Measurements from ENCODE around the gene NTRK2.

Gene NTRK2

GRCh38 chr9:84673806-84674205 is 4.3 kb downstream of the NTRK2 start:
- TF ChIP-seq CTBP1 (IDR thresholded peaks at IDR 0.05; ENCODE audit: borderline replicate concordance) = no peak
- no peak for TF ChIP-seq FOXM1 (IDR thresholded peaks at IDR 0.05; ENCODE audit: borderline replicate concordance)
- no peak for TF ChIP-seq ELF4 (IDR thresholded peaks at IDR 0.05)
- no peak for TF ChIP-seq NFRKB (IDR thresholded peaks at IDR 0.05)
- TF ChIP-seq FOXK2 (IDR thresholded peaks at IDR 0.05) = no peak
- no peak for TF ChIP-seq LEF1 (IDR thresholded peaks at IDR 0.05; ENCODE audit: borderline replicate concordance)
- ChIA-PET CTCF (no interaction called here), POLR2A (no interaction called here)
- DNase-seq (ENCODE audit: extremely low spot score) = no peak

GRCh38 chr9:84677080-84677479 is 7.6 kb downstream of the NTRK2 start:
- no peak for TF ChIP-seq ELF4 (IDR thresholded peaks at IDR 0.05)
- no peak for TF ChIP-seq SUZ12 (IDR thresholded peaks at IDR 0.05)
- TF ChIP-seq NFRKB (IDR thresholded peaks at IDR 0.05) = no peak
- TF ChIP-seq FOXK2 (IDR thresholded peaks at IDR 0.05) = no peak
- no peak for TF ChIP-seq FOXM1 (IDR thresholded peaks at IDR 0.05; ENCODE audit: borderline replicate concordance)
- no peak for TF ChIP-seq CTBP1 (IDR thresholded peaks at IDR 0.05; ENCODE audit: borderline replicate concordance)
- no peak for TF ChIP-seq L3MBTL2 (conservative IDR thresholded peaks at IDR 0.05)
- no peak for DNase-seq (ENCODE audit: extremely low spot score)
- ChIA-PET CTCF (no interaction called here), POLR2A (no interaction called here)

GRCh38 chr9:84679571-84679970 is 10.0 kb downstream of the NTRK2 start:
- ChIA-PET CTCF (no interaction called here), POLR2A (no interaction called here)
- no peak for DNase-seq (ENCODE audit: extremely low spot score)
- TF ChIP-seq ZNF384 (IDR thresholded peaks at IDR 0.05) = no peak
- no peak for TF ChIP-seq FOXA1 (IDR thresholded peaks at IDR 0.05)
- no peak for TF ChIP-seq LEF1 (IDR thresholded peaks at IDR 0.05; ENCODE audit: borderline replicate concordance)

- CTCF ChIA-PET = interaction anchor here (1.1 kb wide), 1 partner anchor 16 kb away, joined by 3 read pairs; no protein-coding TSS in a partner anchor
- no peak for DNase-seq (ENCODE audit: extremely low spot score)
- POLR2A ChIA-PET = no interaction called here
- TF ChIP-seq CTBP1 (IDR thresholded peaks at IDR 0.05; ENCODE audit: borderline replicate concordance) (no peak), PKNOX1 (IDR thresholded peaks at IDR 0.05) (no peak), HDGF (IDR thresholded peaks at IDR 0.05; ENCODE audit: borderline replicate concordance) (no peak), TARDBP (IDR thresholded peaks at IDR 0.05) (no peak), SP1 (IDR thresholded peaks at IDR 0.05) (no peak), LEF1 (IDR thresholded peaks at IDR 0.05; ENCODE audit: borderline replicate concordance) (no peak), FOXA1 (IDR thresholded peaks at IDR 0.05) (no peak), ELF4 (IDR thresholded peaks at IDR 0.05) (no peak), ZNF384 (IDR thresholded peaks at IDR 0.05) (no peak), FOXK2 (IDR thresholded peaks at IDR 0.05) (no peak), FOXM1 (IDR thresholded peaks at IDR 0.05; ENCODE audit: borderline replicate concordance) (no peak), BHLHE40 (IDR thresholded peaks at IDR 0.05; ENCODE audit: borderline replicate concordance) (no peak), ARNT (IDR thresholded peaks at IDR 0.05) (no peak), L3MBTL2 (conservative IDR thresholded peaks at IDR 0.05) (no peak)
Measured at GRCh38 chr9:84681516-84682285, 12.2 kb downstream of the NTRK2 start.

GRCh38 chr9:84686068-84686467 is 16.5 kb downstream of the NTRK2 start:
- TF ChIP-seq FOXM1 (IDR thresholded peaks at IDR 0.05; ENCODE audit: borderline replicate concordance) (no peak), FOXA1 (IDR thresholded peaks at IDR 0.05) (no peak), ZNF384 (IDR thresholded peaks at IDR 0.05) (no peak), LEF1 (IDR thresholded peaks at IDR 0.05; ENCODE audit: borderline replicate concordance) (no peak), SP1 (IDR thresholded peaks at IDR 0.05) (no peak), L3MBTL2 (conservative IDR thresholded peaks at IDR 0.05) (no peak), CTBP1 (IDR thresholded peaks at IDR 0.05; ENCODE audit: borderline replicate concordance) (no peak), TARDBP (IDR thresholded peaks at IDR 0.05) (no peak), FOXK2 (IDR thresholded peaks at IDR 0.05) (no peak), NFRKB (IDR thresholded peaks at IDR 0.05) (no peak), ARNT (IDR thresholded peaks at IDR 0.05) (no peak), BHLHE40 (IDR thresholded peaks at IDR 0.05; ENCODE audit: borderline replicate concordance) (no peak), SUZ12 (IDR thresholded peaks at IDR 0.05) (no peak), ELF4 (IDR thresholded peaks at IDR 0.05) (no peak), PKNOX1 (IDR thresholded peaks at IDR 0.05) (no peak), HDGF (IDR thresholded peaks at IDR 0.05; ENCODE audit: borderline replicate concordance) (no peak)
- DNase-seq (ENCODE audit: extremely low spot score) = no peak
- POLR2A ChIA-PET = no interaction called here
- CTCF ChIA-PET = no interaction called here

- ChIA-PET CTCF (no interaction called here), POLR2A (no interaction called here)
- DNase-seq (ENCODE audit: extremely low spot score) = no peak
- TF ChIP-seq CTBP1 (IDR thresholded peaks at IDR 0.05; ENCODE audit: borderline replicate concordance) (no peak), HDGF (IDR thresholded peaks at IDR 0.05; ENCODE audit: borderline replicate concordance) (no peak), PKNOX1 (IDR thresholded peaks at IDR 0.05) (no peak), FOXK2 (IDR thresholded peaks at IDR 0.05) (no peak)
Measured at GRCh38 chr9:84688956-84689355, 19.4 kb downstream of the NTRK2 start.

GRCh38 chr9:84691634-84692033 is 22.1 kb downstream of the NTRK2 start:
- no peak for DNase-seq (ENCODE audit: extremely low spot score)
- ChIA-PET CTCF (no interaction called here), POLR2A (no interaction called here)
- TF ChIP-seq CTBP1 (IDR thresholded peaks at IDR 0.05; ENCODE audit: borderline replicate concordance) = no peak
- TF ChIP-seq TARDBP (IDR thresholded peaks at IDR 0.05) = no peak
- no peak for TF ChIP-seq HDGF (IDR thresholded peaks at IDR 0.05; ENCODE audit: borderline replicate concordance)
- no peak for TF ChIP-seq LEF1 (IDR thresholded peaks at IDR 0.05; ENCODE audit: borderline replicate concordance)
- no peak for TF ChIP-seq SP1 (IDR thresholded peaks at IDR 0.05)

Measured in HEK293T (cell line).